ENCODE results near the gene STX19. TPM values are rescaled to one million over a fixed set of nuclear protein-coding genes. Genes with fewer than 3 reads are reported as not detected.
"Not testable (repeated sequence)": the region's sequence is repeated elsewhere in the genome, so short reads cannot be mapped to it uniquely, and the experiment has no call there.

STX19 gene
- total RNA-seq, 1 experiment from 2014 or later: not detected

- no peaks in the 10 kb centered on the region for H3K27me3 ChIP-seq (replicated peaks; ENCODE audit: insufficient read depth, low read depth, low read length, poor library complexity)
- peaks cover 4% of the 10 kb centered on the region for H3K4me1 ChIP-seq (ENCODE audit: insufficient read depth, low read length, poor library complexity, severe bottlenecking)
- H3K27ac ChIP-seq (ENCODE audit: low read depth, low read length, poor library complexity, severe bottlenecking): no peak overlapping the region
- no peaks in the 10 kb centered on the region for H3K9me3 ChIP-seq (ENCODE audit: low read depth, low read length, poor library complexity, severe bottlenecking)
- CTCF ChIA-PET: no interaction called here
- TF ChIP-seq CTCF (conservative IDR thresholded peaks at IDR 0.05; ENCODE audit: low read depth, low read length) (no peak), EZH2 (IDR thresholded peaks at IDR 0.05; ENCODE audit: borderline replicate concordance, low read depth, low read length, poor library complexity, severe bottlenecking) (no peak)
- no peaks in the 10 kb centered on the region for H3K36me3 ChIP-seq (ENCODE audit: insufficient read depth, low read length, poor library complexity, severe bottlenecking)
- BruUV-seq (replicated peaks): no TSS peak
- POLR2A ChIA-PET (ENCODE audit: low non-redundant PET): no interaction called here
- DNase-seq (ENCODE audit: low spot score): no peak
- intact Hi-C loops (cut with micrococcal nuclease; ENCODE audit: unreplicated experiment): loop anchor here (10.0 kb wide), 1 partner anchor 105 kb away; no protein-coding TSS in a partner anchor
- H3K4me3 ChIP-seq (ENCODE audit: low read depth, low read length, poor library complexity, severe bottlenecking): no peak overlapping the region
Measured at GRCh38 chr3:93969997-93970396, 58.4 kb downstream of the STX19 start.

GRCh38 chr3:93969443-93969842 lies 59.0 kb downstream of the STX19 start:
- intact Hi-C loops (cut with micrococcal nuclease; ENCODE audit: unreplicated experiment): no loop called here
- Histone ChIP-seq H3K27me3 (replicated peaks; ENCODE audit: insufficient read depth, low read depth, low read length, poor library complexity) (no peaks in the 10 kb centered on the region), H3K4me3 (ENCODE audit: low read depth, low read length, poor library complexity, severe bottlenecking) (no peak overlapping the region), H3K9me3 (ENCODE audit: low read depth, low read length, poor library complexity, severe bottlenecking) (no peaks in the 10 kb centered on the region), H3K36me3 (ENCODE audit: insufficient read depth, low read length, poor library complexity, severe bottlenecking) (no peaks in the 10 kb centered on the region), H3K27ac (ENCODE audit: low read depth, low read length, poor library complexity, severe bottlenecking) (no peak overlapping the region), H3K4me1 (ENCODE audit: insufficient read depth, low read length, poor library complexity, severe bottlenecking) (peaks cover 4% of the 10 kb centered on the region)
- POLR2A ChIA-PET (ENCODE audit: low non-redundant PET): no interaction called here
- no TSS peak for BruUV-seq (replicated peaks)
- TF ChIP-seq EZH2 (IDR thresholded peaks at IDR 0.05; ENCODE audit: borderline replicate concordance, low read depth, low read length, poor library complexity, severe bottlenecking): no peak
- TF ChIP-seq CTCF (conservative IDR thresholded peaks at IDR 0.05; ENCODE audit: low read depth, low read length): no peak
- peak; percentile 68 for DNase-seq (ENCODE audit: low spot score)
- CTCF ChIA-PET: no interaction called here

GRCh38 chr3:93965106-93965505 lies 63.3 kb downstream of the STX19 start:
- BruUV-seq (replicated peaks); H3K36me3 ChIP-seq (ENCODE audit: insufficient read depth, low read length, poor library complexity, severe bottlenecking); H3K9me3 ChIP-seq (ENCODE audit: low read depth, low read length, poor library complexity, severe bottlenecking); POLR2A ChIA-PET (ENCODE audit: low non-redundant PET); H3K27me3 ChIP-seq (replicated peaks; ENCODE audit: insufficient read depth, low read depth, low read length, poor library complexity); H3K4me3 ChIP-seq (ENCODE audit: low read depth, low read length, poor library complexity, severe bottlenecking); H3K27ac ChIP-seq (ENCODE audit: low read depth, low read length, poor library complexity, severe bottlenecking); intact Hi-C loops (cut with micrococcal nuclease; ENCODE audit: unreplicated experiment); DNase-seq (ENCODE audit: low spot score); H3K4me1 ChIP-seq (ENCODE audit: insufficient read depth, low read length, poor library complexity, severe bottlenecking); CTCF ChIA-PET: not testable (repeated sequence)

Other genes with a start within 250 kb of the STX19 start
- gene PROS1, start 54.7 kb downstream of the STX19 start, total RNA-seq (2021): 9.2 TPM in 2 replicates
- 18.4 TPM in 2 replicates for gene ARL13B, start 48.4 kb downstream of the STX19 start, total RNA-seq (2021)
- 6.5 and 9.8 TPM in 2 replicates for gene DHFR2, start 34.3 kb upstream of the STX19 start, total RNA-seq (2021)
- 12.3 and 15.6 TPM in 2 replicates for gene NSUN3, start 34.5 kb upstream of the STX19 start, total RNA-seq (2021)

Data from A673 (cell line).